OCI-LY7 (cell line): ENCODE results near the gene MUC6. TPM values are rescaled to one million over a fixed set of nuclear protein-coding genes. Genes with fewer than 3 reads are reported as not detected.

Source experiments
- BruUV-seq: library from RNA; stranded (reverse); fragments of 400-500 nt; replicated peaks from 2 replicates; lab custom pipeline; 2021; lab: Mats Ljungman, UMichigan
- CTCF ChIA-PET: fragments of 300-600 bp; sonication (Branson Sonifier 250); formaldehyde crosslinking; loops from one replicate; lab custom pipeline; 2022; ENCODE audit warnings: antibody characterized with exemption; ENCODE audit not compliant: unreplicated experiment; lab: Charles Lee
- POLR2A ChIA-PET: fragments of 300-600 bp; sonication (Branson Sonifier 250); formaldehyde crosslinking; loops from one replicate; lab custom pipeline; 2022; ENCODE audit warnings: antibody characterized with exemption; lab: Charles Lee
- DNase-seq: peaks from one replicate; pipeline ENCODE4 v3.0.0-alpha.2; 2015; ENCODE audit warnings: low spot score
- H2AFZ ChIP-seq: fragments of 200-600 bp; sonication (generic), shearing (Covaris generic); 2 replicates; pipeline ENCODE4 v1.6.1; 2014; ENCODE audit warnings: mild to moderate bottlenecking, antibody characterized with exemption, low read length, moderate library complexity
- H3K27ac ChIP-seq: fragments of 200-600 bp; sonication (generic); 2 replicates; pipeline ENCODE4 v1.5.1; 2014; ENCODE audit warnings: mixed run types, low read depth, mild to moderate bottlenecking, moderate library complexity, low read length, inconsistent platforms; ENCODE audit not compliant: poor library complexity, severe bottlenecking
- H3K36me3 ChIP-seq: fragments of 200-600 bp; sonication (generic); 2 replicates; pipeline ENCODE4 v1.6.1; 2014; ENCODE audit warnings: mild to moderate bottlenecking, antibody characterized with exemption, low read length, moderate library complexity, mixed read lengths; ENCODE audit not compliant: insufficient read depth
- H3K4me1 ChIP-seq: fragments of 200-600 bp; sonication (generic); 2 replicates; pipeline ENCODE4 v1.5.1; 2014; ENCODE audit warnings: mild to moderate bottlenecking, low read length; ENCODE audit not compliant: insufficient read depth, poor library complexity, severe bottlenecking
- H3K4me2 ChIP-seq: fragments of 200-600 bp; sonication (generic); 2 replicates; pipeline ENCODE4 v1.6.1; 2014; ENCODE audit warnings: mild to moderate bottlenecking, low read length
- H3K4me3 ChIP-seq: fragments of 200-600 bp; sonication (generic); 2 replicates; pipeline ENCODE4 v1.5.1; 2014; ENCODE audit warnings: mild to moderate bottlenecking, low read depth, low read length; ENCODE audit not compliant: poor library complexity, severe bottlenecking
- H3K79me2 ChIP-seq: fragments of 200-600 bp; sonication (generic); 2 replicates; pipeline ENCODE4 v1.6.1; 2016; ENCODE audit warnings: low read depth, mild to moderate bottlenecking, low read length, moderate library complexity, mixed read lengths; ENCODE audit not compliant: insufficient read depth
- H3K9me2 ChIP-seq: fragments of 200-600 bp; sonication (generic); 2 replicates; pipeline ENCODE4 v1.6.1; 2016; ENCODE audit warnings: mild to moderate bottlenecking, low read length, mixed read lengths; ENCODE audit not compliant: insufficient read depth
- H3K9me3 ChIP-seq: fragments of 200-600 bp; sonication (generic); 2 replicates; pipeline ENCODE4 v1.6.1; 2014; ENCODE audit warnings: mild to moderate bottlenecking, mixed run types, low read length, mixed read lengths
- H4K20me1 ChIP-seq: fragments of 200-600 bp; sonication (generic); 2 replicates; pipeline ENCODE4 v1.6.1; 2014; ENCODE audit warnings: mild to moderate bottlenecking, antibody characterized with exemption, low read length, moderate library complexity, mixed read lengths; ENCODE audit not compliant: insufficient read depth
- EZH2phosphoT487 ChIP-seq: fragments of 200-600 bp; sonication (generic); IDR thresholded peaks from 2 replicates; pipeline ENCODE4 v1.6.1; 2018; ENCODE audit warnings: low read depth, borderline replicate concordance, mild to moderate bottlenecking, mixed run types, antibody characterized with exemption, low read length, moderate library complexity, mixed read lengths
- intact Hi-C: fragments of 100-400 bp; cut with micrococcal nuclease; formaldehyde crosslinking; loops from one replicate; pipeline ENCODE4 v1.10.0; 2022; ENCODE audit not compliant: unreplicated experiment
- total RNA-seq, 2 experiments: library from RNA; depleted of rRNA in 1 of 2; stranded (reverse); fragments of >200 nt in 1 of 2; shearing (Covaris generic) in 1 of 2; gene quantifications; 2 replicates each; pipeline ENCODE4 v1.2.3, GENCODE V29; 2014 to 2022
- TF ChIP-seq, protein P1 (sequence below): fragments of 200-600 bp; sonication (generic); conservative IDR thresholded peaks from 2 replicates; pipeline ENCODE4 v1.5.1; 2014; ENCODE audit warnings: mild to moderate bottlenecking, antibody characterized with exemption, low read length, moderate library complexity, mixed read lengths

Gene MUC6
- total RNA-seq, 2 experiments from 2014 or later: not detected

DNA sequence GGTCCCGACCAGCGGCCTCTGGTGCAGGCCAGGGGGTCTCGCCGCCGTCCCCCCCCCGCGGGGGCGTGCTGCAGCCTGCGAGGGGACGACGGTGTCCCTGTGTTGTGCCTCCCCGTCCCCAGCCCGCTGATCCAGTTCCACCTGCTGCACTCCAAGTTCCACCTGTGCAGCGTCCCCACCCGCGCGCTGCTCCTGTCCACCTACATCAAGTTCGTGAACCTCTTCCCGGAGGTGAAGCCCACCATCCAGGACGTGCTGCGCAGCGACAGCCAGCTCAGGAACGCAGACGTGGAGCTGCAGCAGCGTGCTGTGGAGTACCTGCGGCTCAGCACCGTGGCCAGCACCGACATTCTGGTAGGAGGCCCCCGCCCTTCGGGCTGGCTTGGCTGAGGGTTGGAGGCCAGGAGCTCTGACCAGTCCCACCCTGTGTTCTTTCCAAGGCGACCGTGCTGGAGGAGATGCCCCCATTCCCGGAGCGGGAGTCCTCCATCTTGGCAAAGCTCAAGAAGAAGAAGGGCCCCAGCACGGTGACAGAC is 42.8 kb downstream of the MUC6 start:
- Histone ChIP-seq H2AFZ (no peak overlapping the region), H3K9me3 (no peaks in the 10 kb centered on the region), H3K4me1 (no peaks in the 10 kb centered on the region), H3K27ac (no peak overlapping the region), H3K9me2 (no peaks in the 10 kb centered on the region), H3K79me2 (no peaks in the 10 kb centered on the region), H3K36me3 (peaks cover 32% of the 10 kb centered on the region), H4K20me1 (no peaks in the 10 kb centered on the region), H3K4me2 (no peak overlapping the region), H3K4me3 (no peak overlapping the region)
- DNase-seq: no peak
- intact Hi-C loops: no loop called here
- TF ChIP-seq EZH2phosphoT487: no peak
- TF ChIP-seq, protein P1, sequence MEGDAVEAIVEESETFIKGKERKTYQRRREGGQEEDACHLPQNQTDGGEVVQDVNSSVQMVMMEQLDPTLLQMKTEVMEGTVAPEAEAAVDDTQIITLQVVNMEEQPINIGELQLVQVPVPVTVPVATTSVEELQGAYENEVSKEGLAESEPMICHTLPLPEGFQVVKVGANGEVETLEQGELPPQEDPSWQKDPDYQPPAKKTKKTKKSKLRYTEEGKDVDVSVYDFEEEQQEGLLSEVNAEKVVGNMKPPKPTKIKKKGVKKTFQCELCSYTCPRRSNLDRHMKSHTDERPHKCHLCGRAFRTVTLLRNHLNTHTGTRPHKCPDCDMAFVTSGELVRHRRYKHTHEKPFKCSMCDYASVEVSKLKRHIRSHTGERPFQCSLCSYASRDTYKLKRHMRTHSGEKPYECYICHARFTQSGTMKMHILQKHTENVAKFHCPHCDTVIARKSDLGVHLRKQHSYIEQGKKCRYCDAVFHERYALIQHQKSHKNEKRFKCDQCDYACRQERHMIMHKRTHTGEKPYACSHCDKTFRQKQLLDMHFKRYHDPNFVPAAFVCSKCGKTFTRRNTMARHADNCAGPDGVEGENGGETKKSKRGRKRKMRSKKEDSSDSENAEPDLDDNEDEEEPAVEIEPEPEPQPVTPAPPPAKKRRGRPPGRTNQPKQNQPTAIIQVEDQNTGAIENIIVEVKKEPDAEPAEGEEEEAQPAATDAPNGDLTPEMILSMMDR: no peak
- CTCF ChIA-PET: no interaction called here
- POLR2A ChIA-PET: no interaction called here
- no TSS peak for BruUV-seq

DNA sequence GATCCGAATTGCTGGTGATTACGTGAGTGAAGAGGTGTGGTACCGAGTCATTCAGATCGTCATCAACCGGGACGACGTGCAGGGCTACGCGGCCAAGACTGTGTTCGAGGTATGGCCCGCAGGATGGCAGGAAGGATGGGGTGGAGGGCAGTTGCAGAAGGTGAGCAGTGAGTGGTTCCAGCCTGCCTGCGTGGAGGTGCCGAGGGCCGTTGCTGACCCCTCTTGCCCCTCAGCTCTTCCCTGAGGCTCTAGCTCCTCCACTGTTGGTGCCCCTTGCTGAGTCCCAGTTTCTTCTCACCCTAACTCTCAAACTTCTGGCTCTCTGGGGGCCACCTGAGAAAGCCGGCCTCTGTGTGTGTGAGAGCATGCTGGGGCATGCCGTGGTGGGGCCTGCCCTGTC is 43.9 kb downstream of the MUC6 start:
- intact Hi-C loops: no loop called here
- H3K4me3 ChIP-seq: no peak overlapping the region
- H3K9me2 ChIP-seq: no peaks in the 10 kb centered on the region
- TF ChIP-seq, protein P1: no peak
- no peak for TF ChIP-seq EZH2phosphoT487
- ChIA-PET CTCF (no interaction called here), POLR2A (no interaction called here)
- no peak overlapping the region for H3K4me2 ChIP-seq
- H2AFZ ChIP-seq: no peak overlapping the region
- H3K4me1 ChIP-seq: no peaks in the 10 kb centered on the region
- H3K36me3 ChIP-seq: peaks cover 35% of the 10 kb centered on the region
- H3K27ac ChIP-seq: no peak overlapping the region
- H3K79me2 ChIP-seq: no peaks in the 10 kb centered on the region
- no peaks in the 10 kb centered on the region for H3K9me3 ChIP-seq
- no TSS peak for BruUV-seq
- no peaks in the 10 kb centered on the region for H4K20me1 ChIP-seq
- DNase-seq: no peak

DNA sequence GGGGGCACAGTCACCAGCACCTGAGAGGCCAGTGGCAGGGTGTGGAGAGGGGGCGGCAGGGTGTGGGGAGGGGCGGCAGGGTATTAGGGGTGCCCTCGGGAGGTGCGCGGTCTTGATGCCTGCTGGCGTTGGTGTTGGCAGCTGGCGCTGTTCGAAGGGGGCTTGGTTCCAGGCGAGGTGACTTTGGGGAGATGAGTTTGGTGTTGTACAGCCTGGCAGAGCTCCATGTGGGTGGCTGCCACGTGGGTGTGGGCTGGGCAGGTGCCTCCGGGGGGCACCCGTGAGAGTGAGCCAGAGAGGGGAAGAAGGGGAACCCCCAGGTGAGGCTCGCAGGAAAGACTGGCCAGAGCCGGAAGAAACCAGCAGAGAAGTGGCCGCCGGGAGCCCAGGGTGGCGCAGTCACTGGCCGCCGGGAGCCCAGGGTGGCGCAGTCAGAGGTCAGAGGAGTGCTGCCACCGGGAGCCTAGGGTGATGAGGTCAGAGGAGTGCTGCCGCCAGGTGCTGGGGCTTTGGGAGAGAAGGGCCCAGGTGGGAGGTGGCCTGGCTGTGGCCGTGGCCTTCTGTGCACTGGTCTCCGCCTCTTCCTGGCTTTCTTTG is 44.7 kb downstream of the MUC6 start:
- Histone ChIP-seq H3K4me1 (no peaks in the 10 kb centered on the region), H3K36me3 (peaks cover 38% of the 10 kb centered on the region), H3K4me3 (no peak overlapping the region), H4K20me1 (no peaks in the 10 kb centered on the region), H3K9me2 (no peaks in the 10 kb centered on the region), H3K79me2 (no peaks in the 10 kb centered on the region), H2AFZ (no peak overlapping the region), H3K4me2 (no peak overlapping the region), H3K9me3 (no peaks in the 10 kb centered on the region), H3K27ac (no peak overlapping the region)
- CTCF ChIA-PET: no interaction called here
- BruUV-seq: no TSS peak
- intact Hi-C loops: no loop called here
- TF ChIP-seq, protein P1: no peak
- no peak for TF ChIP-seq EZH2phosphoT487
- no peak for DNase-seq
- POLR2A ChIA-PET: no interaction called here
